DMS 273 treated with DMSO at 0.1 percent for 48 hours (cell line): ENCODE results near the gene ATAD1.

Source experiments
- DNase-seq: peaks from one replicate; lab custom pipeline; 2025; lab: John Stamatoyannopoulos, UW

Gene ATAD1

DNA sequence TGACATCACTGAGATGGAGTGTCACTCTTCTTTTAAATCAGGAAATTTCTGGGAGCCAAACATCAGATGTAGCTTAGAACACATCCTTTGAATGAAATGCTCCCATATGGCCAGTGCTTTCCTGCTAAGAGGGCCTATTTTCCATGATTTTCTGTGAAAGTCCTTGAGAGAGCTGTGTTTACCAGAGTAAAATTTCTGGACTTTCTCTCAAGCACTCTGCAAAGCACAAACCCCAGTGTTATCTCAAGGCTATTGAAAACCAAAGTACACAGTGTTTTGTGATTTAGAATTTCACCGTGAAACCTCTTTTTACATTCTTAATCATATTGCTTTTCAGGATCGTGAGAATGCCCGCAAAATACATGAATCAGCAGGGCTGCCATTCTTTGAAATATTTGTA, 104.3 kb downstream of the ATAD1 start:
- no peak for DNase-seq

DNA sequence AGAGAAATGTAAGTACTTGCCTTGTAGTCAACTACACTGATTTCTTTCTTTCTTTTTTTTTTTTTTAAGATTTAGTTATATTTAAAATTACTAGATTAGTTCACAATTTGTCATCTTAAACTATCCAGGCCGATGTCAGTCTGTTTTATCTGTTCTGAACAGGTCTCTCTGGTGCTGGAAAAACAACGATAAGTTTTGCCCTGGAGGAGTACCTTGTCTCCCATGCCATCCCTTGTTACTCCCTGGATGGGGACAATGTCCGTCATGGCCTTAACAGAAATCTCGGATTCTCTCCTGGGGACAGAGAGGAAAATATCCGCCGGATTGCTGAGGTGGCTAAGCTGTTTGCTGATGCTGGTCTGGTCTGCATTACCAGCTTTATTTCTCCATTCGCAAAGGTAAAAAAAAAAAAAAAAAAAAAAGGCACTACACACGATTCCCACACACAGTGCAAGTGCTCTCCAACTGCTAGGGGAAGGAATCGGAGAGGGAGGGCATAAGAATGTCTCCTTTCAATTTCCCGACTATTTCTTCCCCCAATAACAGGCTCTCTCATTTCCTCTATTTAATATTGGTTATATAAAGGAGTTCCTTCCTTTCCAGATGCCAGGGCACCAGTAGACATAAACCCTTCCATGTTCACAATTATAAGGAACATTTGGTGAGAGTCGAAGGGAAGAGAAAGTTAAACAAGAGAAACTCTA, 105.0 kb downstream of the ATAD1 start:
- no peak for DNase-seq

DNA sequence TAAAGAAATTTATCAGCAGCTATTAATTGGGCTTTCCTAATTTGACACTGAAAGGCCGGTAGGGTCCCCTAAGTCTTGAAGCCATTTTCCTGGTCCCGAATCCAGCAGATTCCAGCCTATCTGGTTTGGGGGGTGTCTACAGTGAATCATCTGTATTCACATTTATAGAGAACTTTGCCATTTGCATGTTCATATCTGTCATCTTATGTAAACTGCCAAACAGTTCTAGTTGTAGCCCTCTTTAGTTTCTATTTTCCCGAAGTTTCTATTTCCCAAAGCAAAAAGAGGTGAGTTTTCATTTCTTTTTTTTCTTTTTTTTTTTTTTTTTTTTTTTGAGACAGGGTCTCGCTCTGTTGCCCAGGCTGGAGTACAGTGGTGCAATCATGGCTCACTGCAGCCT, 110.8 kb downstream of the ATAD1 start:
- DNase-seq, result no peak

DNA sequence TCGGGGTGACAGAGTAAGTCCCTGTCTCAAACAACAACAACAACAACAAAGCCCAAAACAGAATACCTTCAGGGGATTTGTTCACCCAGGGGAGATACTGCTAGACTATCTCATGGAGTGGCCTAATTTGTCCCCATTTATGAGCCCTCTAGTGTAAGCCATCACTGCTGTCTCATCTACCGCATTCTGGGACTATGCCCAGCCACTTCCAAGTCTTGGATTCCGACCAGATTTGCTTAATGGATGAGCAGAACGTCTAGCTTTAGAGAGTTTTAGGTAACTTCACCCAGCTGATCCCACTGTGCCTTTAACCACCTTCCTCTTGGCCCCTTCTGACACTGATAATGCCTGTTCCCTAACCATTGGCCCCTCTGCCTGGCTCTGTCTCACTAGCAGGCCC, 111.3 kb downstream of the ATAD1 start:
- DNase-seq, result no peak

DNA sequence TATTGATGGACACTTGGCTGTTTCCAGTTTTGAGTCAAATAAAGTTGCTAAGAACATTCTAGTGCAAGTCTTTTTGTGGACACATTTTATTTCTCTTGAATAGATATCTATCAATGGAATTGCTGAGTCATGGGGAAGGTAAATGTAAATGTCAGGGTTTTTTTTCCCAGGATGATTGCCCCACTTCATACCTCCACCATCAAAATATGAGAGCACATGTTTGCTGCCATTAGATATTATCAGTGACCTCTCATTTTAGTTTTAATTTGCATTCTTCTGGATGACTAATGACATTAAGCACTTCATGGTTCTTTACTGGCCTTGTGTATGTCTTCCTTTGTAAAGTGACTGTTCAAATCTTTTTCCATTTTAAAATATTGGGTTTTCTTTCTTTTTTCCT, 112.7 kb downstream of the ATAD1 start:
- DNase-seq, result no peak

DNA sequence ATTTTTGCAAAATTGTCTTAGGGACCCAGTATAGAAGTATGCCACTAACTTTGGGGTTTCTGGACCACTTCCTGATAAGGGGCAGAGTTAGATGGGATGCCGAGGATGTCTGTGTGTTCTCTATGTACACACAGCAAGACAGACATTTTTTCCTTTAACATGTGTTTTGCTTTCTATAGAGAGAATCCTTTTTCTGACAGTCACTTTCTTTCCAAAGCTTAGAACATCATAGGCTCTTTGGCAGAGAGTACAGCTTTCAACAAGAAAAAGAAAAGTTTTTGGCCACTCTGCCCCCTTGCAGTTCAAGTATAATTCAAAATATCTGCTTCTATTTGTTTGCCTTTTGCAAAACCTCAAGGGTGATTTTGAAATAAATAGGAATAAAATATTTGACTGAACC, 114.3 kb downstream of the ATAD1 start:
- no peak for DNase-seq

DNA sequence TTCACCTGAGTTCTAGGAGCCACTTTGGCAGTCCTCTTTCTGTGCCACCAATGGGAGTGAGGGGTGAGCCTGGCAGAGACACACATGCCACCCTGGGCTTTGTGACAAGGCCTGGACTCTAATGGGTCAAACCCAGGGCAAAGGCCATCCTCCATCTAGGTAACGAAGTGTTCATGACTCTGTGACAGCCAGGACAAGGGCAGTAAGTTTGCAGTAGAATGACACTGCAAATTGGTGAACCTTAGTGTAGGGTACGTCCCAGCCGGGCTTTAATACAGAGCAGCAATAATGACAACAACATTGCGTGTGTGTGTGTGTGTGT, 115.1 kb downstream of the ATAD1 start:
- DNase-seq, result no peak

DNA sequence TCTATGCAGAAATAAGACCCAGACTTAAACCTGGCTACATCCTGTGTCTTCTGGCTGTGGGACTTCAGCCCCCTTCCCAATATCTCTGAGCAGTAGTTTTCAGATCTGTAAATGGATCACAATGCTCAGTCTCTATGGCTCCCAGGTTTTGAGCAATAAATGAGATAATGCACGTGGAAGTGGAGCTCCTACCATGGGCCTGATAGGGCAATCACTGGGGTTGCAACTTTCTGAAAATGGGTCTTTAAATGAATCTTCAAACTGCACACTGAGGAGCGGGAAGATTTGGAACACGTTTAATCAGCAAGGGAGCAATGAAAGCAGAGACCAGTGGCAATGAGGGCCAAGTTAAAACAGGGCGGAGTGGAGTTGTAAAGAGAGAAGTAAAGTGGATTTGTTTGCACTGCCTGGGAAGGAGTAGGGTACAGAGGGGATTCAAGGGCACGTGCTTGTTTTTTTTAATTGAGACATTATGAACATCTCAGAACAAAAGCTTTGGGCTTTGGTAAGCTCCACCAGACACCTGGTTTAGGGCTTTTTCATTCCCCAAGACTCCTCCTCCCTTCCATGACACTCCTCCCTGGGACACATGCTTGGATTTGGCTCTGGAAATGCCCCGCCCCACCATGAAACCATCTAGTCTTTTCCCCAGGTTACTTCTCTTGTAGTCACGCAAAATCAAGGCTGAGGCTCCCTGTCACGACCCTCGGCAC, 115.6 kb downstream of the ATAD1 start:
- DNase-seq, result no peak
